Measurements from ENCODE around the gene LY6G6D.
A peak's percentile ranks its signal among the peaks of the same experiment; 100 is the strongest.

LY6G6D gene

DNA sequence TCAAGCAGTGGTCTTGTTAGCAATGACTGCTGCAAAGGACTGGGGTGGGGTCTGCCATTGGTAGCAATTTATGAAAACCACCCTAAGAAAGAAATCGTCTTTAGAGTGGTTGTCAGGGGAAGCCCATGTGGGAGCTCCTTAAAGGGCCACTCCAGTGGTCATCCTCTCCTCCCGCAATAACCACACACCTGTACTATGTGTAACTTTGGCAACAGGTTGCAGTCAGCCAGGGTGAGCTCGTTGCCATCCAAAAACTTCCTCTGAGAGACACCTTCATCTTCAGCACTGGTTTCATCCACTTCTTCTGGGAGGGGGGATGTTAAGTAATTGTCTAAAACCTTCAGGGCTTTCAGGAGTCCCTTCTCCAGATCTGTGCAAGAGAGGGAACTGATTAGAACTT is 16.9 kb downstream of the LY6G6D start:
- TF ChIP-seq CTCF (IDR thresholded peaks at IDR 0.05; ENCODE audit: control extremely low read depth, extremely low read depth, low read depth, missing control alignments), result no peak
- CTCF ChIA-PET, result interaction anchor here (0.6 to 3.7 kb wide), 7 partner anchors 10 to 98 kb away, joined by 3 to 32 read pairs (median 3); partner anchors contain the start of genes LSM2 and LY6G6C
- POLR2A ChIA-PET, result no interaction called here
- no peak for DNase-seq (ENCODE audit: extremely low spot score)

- no peak for TF ChIP-seq CTCF (IDR thresholded peaks at IDR 0.05; ENCODE audit: control extremely low read depth, extremely low read depth, low read depth, missing control alignments)
- POLR2A ChIA-PET, result no interaction called here
- CTCF ChIA-PET, result interaction anchor here (1.3 to 11.4 kb wide), 3 partner anchors 11 to 73 kb away, joined by 3 to 73 read pairs (median 3); partner anchors contain the start of genes LSM2 and MPIG6B
- DNase-seq (ENCODE audit: extremely low spot score), result no peak
These were observed 18.6 kb downstream of the LY6G6D start for GRCh38 chr6:31733734-31734133.

GRCh38 chr6:31734247-31734820 is 19.2 kb downstream of the LY6G6D start:
- DNase-seq (ENCODE audit: extremely low spot score), result no peak
- POLR2A ChIA-PET, result interaction anchor here (1.3 kb wide), 1 partner anchor 93 kb away, joined by 5 read pairs; the partner anchor contains the start of gene HSPA1B
- CTCF ChIA-PET, result interaction anchor here (1.3 to 11.4 kb wide), 2 partner anchors 11 to 36 kb away, joined by 3 to 73 read pairs; partner anchors contain the start of gene MPIG6B
- no peak for TF ChIP-seq CTCF (IDR thresholded peaks at IDR 0.05; ENCODE audit: control extremely low read depth, extremely low read depth, low read depth, missing control alignments)

DNA sequence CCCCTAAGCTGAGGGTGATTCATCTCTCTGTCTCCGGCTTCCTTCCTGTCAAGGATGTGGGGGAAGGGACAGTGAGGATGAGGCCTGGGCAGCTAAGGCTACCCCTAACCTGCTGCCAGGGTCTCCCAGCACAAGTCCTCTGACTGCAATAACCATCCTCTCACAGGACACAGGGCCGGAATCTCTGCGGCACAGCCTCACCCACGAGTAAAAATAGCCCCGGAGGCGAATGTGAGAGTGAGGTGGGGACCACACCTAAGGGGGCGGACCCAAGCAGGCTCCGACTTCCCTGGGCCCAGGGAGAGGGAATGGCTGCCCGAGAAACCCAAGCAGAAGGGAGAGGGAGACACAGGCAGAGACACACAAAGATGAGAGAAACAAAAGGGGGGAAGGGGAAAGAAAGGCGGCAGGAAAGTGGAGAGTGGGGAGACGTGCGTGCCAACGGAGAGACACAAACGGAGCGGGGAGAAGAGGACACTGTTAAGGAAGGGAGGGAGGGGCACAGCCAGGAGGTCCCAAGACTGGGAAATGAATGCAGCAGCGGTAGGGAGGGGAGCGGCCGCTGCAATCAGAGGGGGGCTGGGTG is 19.8 kb downstream of the LY6G6D start:
- peak; percentile 82 for DNase-seq (ENCODE audit: extremely low spot score)
- TF ChIP-seq CTCF (IDR thresholded peaks at IDR 0.05; ENCODE audit: control extremely low read depth, extremely low read depth, low read depth, missing control alignments), result no peak
- CTCF ChIA-PET, result interaction anchor here (1.5 to 11.4 kb wide), 2 partner anchors 36 to 61 kb away, joined by 6 to 73 read pairs; no protein-coding TSS in a partner anchor
- POLR2A ChIA-PET, result interaction anchor here (0.6 to 1.3 kb wide), 2 partner anchors 76 to 93 kb away, joined by 3 to 5 read pairs; partner anchors contain the start of gene HSPA1B

- ChIA-PET POLR2A (interaction anchor here (0.5 to 1.3 kb wide), 4 partner anchors 9 to 189 kb away, joined by 3 to 5 read pairs (median 4); partner anchors contain the start of genes HSPA1B, LSM2 and NFKBIL1), CTCF (interaction anchor here (1.5 to 11.4 kb wide), 6 partner anchors 8 to 71 kb away, joined by 4 to 73 read pairs (median 14); partner anchors contain the start of genes DDAH2, LSM2 and MPIG6B)
- TF ChIP-seq CTCF (IDR thresholded peaks at IDR 0.05; ENCODE audit: control extremely low read depth, extremely low read depth, low read depth, missing control alignments), result no peak
These were observed 21.0 kb downstream of the LY6G6D start, which contains the start of gene CLIC1 for GRCh38 chr6:31736021-31736767. CLIC1 (minus strand) TSS chr6:31736530; CDS start chr6:31736300, 230 bp downstream.

More at GRCh38 chr6:31736021-31736767, 21.0 kb downstream of the LY6G6D start, which contains the start of gene CLIC1:
- DNase-seq (ENCODE audit: extremely low spot score), result peak; percentile 83

Measured in GM10248 (cell line).